OCI-LY1 (cell line): ENCODE data around the gene NOM1.

ENCODE experiments used
- EZH2 ChIP-seq: fragments of 200-600 bp; sonication (generic), shearing (Covaris generic); IDR thresholded peaks from 2 replicates; pipeline ENCODE4 v1.8.0; 2017; ENCODE audit warnings: borderline replicate concordance, mixed run types, mild to moderate bottlenecking, antibody characterized with exemption, low read length, moderate library complexity, mixed read lengths
- TF ChIP-seq, protein P1 (sequence below): fragments of 200-600 bp; sonication (generic), shearing (Covaris generic); IDR thresholded peaks from 2 replicates; pipeline ENCODE4 v1.5.1; 2017; ENCODE audit warnings: mild to moderate bottlenecking, antibody characterized with exemption, low read length, moderate library complexity, mixed read lengths

- TF ChIP-seq, protein P1, sequence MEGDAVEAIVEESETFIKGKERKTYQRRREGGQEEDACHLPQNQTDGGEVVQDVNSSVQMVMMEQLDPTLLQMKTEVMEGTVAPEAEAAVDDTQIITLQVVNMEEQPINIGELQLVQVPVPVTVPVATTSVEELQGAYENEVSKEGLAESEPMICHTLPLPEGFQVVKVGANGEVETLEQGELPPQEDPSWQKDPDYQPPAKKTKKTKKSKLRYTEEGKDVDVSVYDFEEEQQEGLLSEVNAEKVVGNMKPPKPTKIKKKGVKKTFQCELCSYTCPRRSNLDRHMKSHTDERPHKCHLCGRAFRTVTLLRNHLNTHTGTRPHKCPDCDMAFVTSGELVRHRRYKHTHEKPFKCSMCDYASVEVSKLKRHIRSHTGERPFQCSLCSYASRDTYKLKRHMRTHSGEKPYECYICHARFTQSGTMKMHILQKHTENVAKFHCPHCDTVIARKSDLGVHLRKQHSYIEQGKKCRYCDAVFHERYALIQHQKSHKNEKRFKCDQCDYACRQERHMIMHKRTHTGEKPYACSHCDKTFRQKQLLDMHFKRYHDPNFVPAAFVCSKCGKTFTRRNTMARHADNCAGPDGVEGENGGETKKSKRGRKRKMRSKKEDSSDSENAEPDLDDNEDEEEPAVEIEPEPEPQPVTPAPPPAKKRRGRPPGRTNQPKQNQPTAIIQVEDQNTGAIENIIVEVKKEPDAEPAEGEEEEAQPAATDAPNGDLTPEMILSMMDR, result peak; percentile 49
- TF ChIP-seq EZH2, result no peak
Observed at GRCh38 chr7:156969972-156970420, 20.5 kb downstream of the NOM1 start.
